Measurements from ENCODE around the gene RNPC3.
"Not testable (repeated sequence)": the region's sequence is repeated elsewhere in the genome, so short reads cannot be mapped to it uniquely, and the experiment has no call there.

RNPC3 gene

GRCh38 chr1:103561124-103561523, 35.6 kb downstream of the RNPC3 start:
- not testable (repeated sequence) for DNase-seq

GRCh38 chr1:103561643-103562395, 36.3 kb downstream of the RNPC3 start:
- DNase-seq: no peak

- DNase-seq: no peak
Measured at GRCh38 chr1:103563056-103563455, 37.6 kb downstream of the RNPC3 start.

- no peak for DNase-seq
Measured at GRCh38 chr1:103569493-103569892, 44.0 kb downstream of the RNPC3 start.

- DNase-seq: not testable (repeated sequence)
Measured at GRCh38 chr1:103571289-103571688, 45.8 kb downstream of the RNPC3 start, which contains the start of gene AMY2B. Gene AMY2B, plus strand, starts transcription at chr1:103571589. Its CDS starts 14 bp downstream, at chr1:103571603.

- no peak for DNase-seq
Measured at GRCh38 chr1:103576065-103576464, 50.6 kb downstream of the RNPC3 start.

GRCh38 chr1:103576784-103577183, 51.3 kb downstream of the RNPC3 start:
- not testable (repeated sequence) for DNase-seq

GRCh38 chr1:103582464-103582863, 57.0 kb downstream of the RNPC3 start:
- DNase-seq: no peak

GRCh38 chr1:103583887-103584286, 58.4 kb downstream of the RNPC3 start:
- DNase-seq: no peak

GRCh38 chr1:103584537-103584936, 59.0 kb downstream of the RNPC3 start:
- DNase-seq: no peak

- DNase-seq: not testable (repeated sequence)
Measured at GRCh38 chr1:103602740-103603139, 77.2 kb downstream of the RNPC3 start.

All from activated CD4-positive, alpha-beta T cell treated with anti-CD3 and anti-CD28 coated beads for 48 hours (primary cell).